Endothelial cell of umbilical vein (primary cell): Measurements from ENCODE around the gene NPLOC4. TPM values are rescaled to one million over a fixed set of nuclear protein-coding genes. Genes with fewer than 3 reads are reported as not detected.

ENCODE experiments used
- BruUV-seq: library from RNA; stranded (reverse); fragments of 400-500 nt; replicated peaks from 2 replicates; lab custom pipeline; 2021; lab: Mats Ljungman, UMichigan
- CTCF ChIA-PET: fragments of 300-600, 350-600 bp; sonication (Branson Sonifier 250); formaldehyde crosslinking; loops from one replicate; lab custom pipeline; 2021; ENCODE audit warnings: antibody characterized with exemption, inconsistent platforms; lab: Charles Lee
- POLR2A ChIA-PET: fragments of 300-600, 350-600 bp; sonication (Branson Sonifier 250); formaldehyde crosslinking; loops from one replicate; lab custom pipeline; 2021; ENCODE audit warnings: antibody characterized with exemption, inconsistent platforms; lab: Charles Lee
- DNase-seq: peaks from one replicate; pipeline ENCODE4 v3.0.0-alpha.2; 2011; ENCODE audit warnings: low read depth, low spot score
- FAIRE-seq: peaks from 2 replicates; lab custom pipeline; 2011; peaks lifted over from hg19 to GRCh38; lab: Jason Lieb, UNC
- H2AFZ ChIP-seq: 2 replicates; pipeline ENCODE4 v1.6.0; 2012; ENCODE audit warnings: low read depth, low read length, control low read depth, inconsistent platforms
- H3K27ac ChIP-seq: 2 replicates; pipeline ENCODE4 v1.5.1; 2011; ENCODE audit warnings: low read depth, mild to moderate bottlenecking, control low read depth, low read length, moderate library complexity; ENCODE audit not compliant: insufficient read depth
- H3K27me3 ChIP-seq, 2 experiments: 2 replicates each; pipeline versions ENCODE4 v1.6.0 to v1.6.1; 2011; ENCODE audit warnings: low read length in 2 of 2, mixed read lengths in 1 of 2; ENCODE audit not compliant: control insufficient read depth in 2 of 2, insufficient read depth in 2 of 2
- H3K36me3 ChIP-seq, 2 experiments: 2 replicates in 1 of 2; 3 replicates in 1 of 2; pipeline ENCODE4 v1.5.1; 2011; ENCODE audit warnings: low read length in 2 of 2, mild to moderate bottlenecking in 1 of 2, moderate library complexity in 1 of 2; ENCODE audit not compliant: control insufficient read depth in 2 of 2, insufficient read depth in 2 of 2; ENCODE audit errors: extremely low read depth in 1 of 2
- H3K4me1 ChIP-seq: 3 replicates; pipeline ENCODE4 v1.5.1; 2011; ENCODE audit warnings: mild to moderate bottlenecking, low read length; ENCODE audit not compliant: control insufficient read depth, insufficient read depth; ENCODE audit errors: extremely low read depth
- H3K4me2 ChIP-seq: 2 replicates; pipeline ENCODE4 v1.6.1; 2011; ENCODE audit warnings: low read length, control low read depth, mixed read lengths; ENCODE audit not compliant: insufficient read depth
- H3K4me3 ChIP-seq, 3 experiments: fragments of 200-600 bp in 1 of 3; sonication (generic), shearing (Covaris generic) in 1 of 3; replicated peaks in 1 of 3; 2 replicates each; pipeline ENCODE4 v1.5.1; 2011 to 2016; ENCODE audit warnings: control low read depth in 3 of 3, low read length in 3 of 3, mild to moderate bottlenecking in 2 of 3, inconsistent platforms in 1 of 3, low read depth in 1 of 3, moderate library complexity in 1 of 3; ENCODE audit not compliant: insufficient read depth in 1 of 3
- H3K79me2 ChIP-seq: 2 replicates; pipeline ENCODE4 v1.6.0; 2012; ENCODE audit warnings: low read length, inconsistent platforms; ENCODE audit not compliant: control insufficient read depth, insufficient read depth
- H3K9ac ChIP-seq: replicated peaks from 2 replicates; pipeline ENCODE3; 2011; ENCODE audit warnings: low read length, control low read depth; ENCODE audit not compliant: insufficient read depth; ENCODE audit errors: extremely low read depth
- H3K9me1 ChIP-seq: replicated peaks from 3 replicates; pipeline ENCODE4 v1.6.0; 2011; ENCODE audit warnings: mild to moderate bottlenecking, low read length; ENCODE audit not compliant: control insufficient read depth, insufficient read depth; ENCODE audit errors: extremely low read depth
- H3K9me3 ChIP-seq: replicated peaks from 2 replicates; pipeline ENCODE4 v1.5.1; 2012; ENCODE audit warnings: low read length, inconsistent platforms; ENCODE audit not compliant: control insufficient read depth, insufficient read depth
- H4K20me1 ChIP-seq: replicated peaks from 2 replicates; pipeline ENCODE3; 2011; ENCODE audit warnings: mild to moderate bottlenecking, low read length; ENCODE audit not compliant: control insufficient read depth, insufficient read depth; ENCODE audit errors: extremely low read depth
- EZH2 ChIP-seq: IDR thresholded peaks from 2 replicates; pipeline ENCODE4 v1.6.1; 2012; ENCODE audit warnings: borderline replicate concordance, low read depth, mild to moderate bottlenecking, moderate library complexity, low read length, inconsistent platforms; ENCODE audit not compliant: severe bottlenecking
- FOS ChIP-seq: IDR thresholded peaks from 2 replicates; pipeline ENCODE4 v1.6.1; 2011; ENCODE audit warnings: mild to moderate bottlenecking, low read length, moderate library complexity, borderline replicate concordance; ENCODE audit not compliant: insufficient read depth
- GATA2 ChIP-seq: IDR thresholded peaks from 2 replicates; pipeline ENCODE4 v1.7.0; 2011; ENCODE audit warnings: low read depth, mild to moderate bottlenecking, moderate library complexity, mixed read lengths, low read length; ENCODE audit not compliant: insufficient read length, insufficient read depth
- JUN ChIP-seq: IDR thresholded peaks from 2 replicates; pipeline ENCODE4 v1.6.1; 2011; ENCODE audit warnings: borderline replicate concordance, low read depth; ENCODE audit not compliant: insufficient read length, insufficient read depth
- POLR2A ChIP-seq: IDR thresholded peaks from 2 replicates; pipeline ENCODE4 v1.6.1; 2012; ENCODE audit warnings: low read depth, mild to moderate bottlenecking, control low read depth, low read length
- POLR2AphosphoS5 ChIP-seq: IDR thresholded peaks from 2 replicates; pipeline ENCODE4 v1.6.1; 2012; ENCODE audit warnings: low read depth, mild to moderate bottlenecking, control low read depth, low read length, moderate library complexity; ENCODE audit not compliant: insufficient read depth
- dilution Hi-C: fragments of 300-500 bp; cut with MboI; formaldehyde crosslinking; loops from one replicate; pipeline ENCODE4 v1.15.0; 2019; ENCODE audit warnings: low sequenced_read_pairs; ENCODE audit not compliant: extremely low pct_ligation_motif_present
- intact Hi-C: fragments of 100-400 bp; cut with micrococcal nuclease; formaldehyde crosslinking; loops from one replicate; pipeline ENCODE4 v1.10.0; 2022
- polyA plus RNA-seq, 4 experiments: library from polyadenylated mRNA; depleted of rRNA in 3 of 4; stranded (reverse) in 3 of 4; unstranded in 1 of 4; fragments of >200 nt; gene quantifications; 2 replicates each; pipeline versions ENCODE4 v1.2.1 to v1.2.3, GENCODE V29; 2011 to 2012; ENCODE audit warnings: missing spikeins in 1 of 4
- total RNA-seq: library from RNA; stranded (reverse); gene quantifications from 2 replicates; pipeline ENCODE4 v1.2.3, GENCODE V29; 2021
- TF ChIP-seq, protein P1 (sequence below), 2 donors: IDR thresholded peaks; 1 replicate in 1 of 2; 2 replicates in 1 of 2; pipeline ENCODE4 v1.5.1; 2011; ENCODE audit warnings: low read length in 2 of 2, mild to moderate bottlenecking in 2 of 2, moderate library complexity in 2 of 2, control low read depth in 1 of 2, inconsistent platforms in 1 of 2, low read depth in 1 of 2; ENCODE audit not compliant: insufficient read depth in 1 of 2; ENCODE audit errors: extremely low read depth in 1 of 2

The NPLOC4 gene
- total and polyA plus RNA-seq, 2 donors (not counting 3 experiments of a cell fraction or from before 2014, with no cell fraction given), result 150 to 175 TPM

DNA sequence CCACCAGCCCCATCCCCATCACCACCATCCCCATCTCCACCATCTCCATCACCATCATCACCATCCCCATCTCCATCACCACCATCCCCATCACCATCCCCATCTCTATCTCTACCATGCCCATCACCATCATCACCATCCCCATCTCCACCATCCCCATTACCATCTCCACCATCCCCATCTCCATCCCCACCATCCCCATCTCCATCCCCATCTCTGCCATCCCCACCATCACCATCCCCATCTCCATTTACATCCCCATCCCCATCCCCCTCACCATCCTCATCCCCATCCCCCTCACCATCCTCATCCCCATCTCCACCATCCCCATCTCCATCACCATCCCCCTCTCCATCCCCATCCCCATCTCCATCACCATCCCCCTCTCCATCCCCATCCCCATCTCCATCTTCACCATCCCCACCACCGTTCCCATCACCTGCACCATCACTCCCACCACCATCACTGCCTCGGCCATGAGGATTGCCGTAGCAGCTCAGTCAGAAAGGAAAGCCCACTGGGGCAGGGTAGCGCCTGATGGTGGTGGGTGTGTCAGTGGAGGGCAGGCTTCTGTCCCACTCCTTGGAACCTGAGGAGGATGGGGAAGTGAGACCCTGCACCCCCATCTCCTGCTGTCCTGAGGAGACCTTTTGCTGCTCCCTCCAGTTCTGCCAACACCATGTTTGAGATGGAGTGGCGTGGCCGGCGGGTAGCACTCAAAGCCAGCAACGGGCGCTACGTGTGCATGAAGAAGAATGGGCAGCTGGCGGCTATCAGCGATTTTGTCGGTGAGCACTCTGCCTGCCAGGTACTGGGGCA lies 101.2 kb downstream of the NPLOC4 start:
- Histone ChIP-seq H3K4me2 (no peak overlapping the region), H3K4me1 (peaks cover 3% of the 10 kb centered on the region), H3K9ac (no peak overlapping the region), H3K27ac (no peak overlapping the region), H4K20me1 (no peaks in the 10 kb centered on the region), H3K9me3 (no peaks in the 10 kb centered on the region), H3K79me2 (no peaks in the 10 kb centered on the region), H3K4me3 (no peak overlapping the region), H2AFZ (no peak overlapping the region), H3K27me3 (peaks cover 5 to 18% of the 10 kb centered on the region in 2 experiments), H3K36me3 (peaks cover 0 to 7% of the 10 kb centered on the region in 2 experiments), H3K9me1 (no peaks in the 10 kb centered on the region)
- ChIA-PET CTCF (interaction anchor here (1.1 to 1.5 kb wide), 3 partner anchors 16 to 280 kb away, joined by 4 to 5 read pairs (median 4); partner anchors contain the start of gene FAAP100), POLR2A (interaction anchor here (0.6 kb wide), 1 partner anchor 190 kb away, joined by 3 read pairs; no protein-coding TSS in a partner anchor)
- no peak for DNase-seq
- no TSS peak for BruUV-seq
- TF ChIP-seq EZH2 (no peak), POLR2A (no peak), GATA2 (no peak), POLR2AphosphoS5 (no peak), FOS (no peak), JUN (no peak)
- TF ChIP-seq, protein P1, sequence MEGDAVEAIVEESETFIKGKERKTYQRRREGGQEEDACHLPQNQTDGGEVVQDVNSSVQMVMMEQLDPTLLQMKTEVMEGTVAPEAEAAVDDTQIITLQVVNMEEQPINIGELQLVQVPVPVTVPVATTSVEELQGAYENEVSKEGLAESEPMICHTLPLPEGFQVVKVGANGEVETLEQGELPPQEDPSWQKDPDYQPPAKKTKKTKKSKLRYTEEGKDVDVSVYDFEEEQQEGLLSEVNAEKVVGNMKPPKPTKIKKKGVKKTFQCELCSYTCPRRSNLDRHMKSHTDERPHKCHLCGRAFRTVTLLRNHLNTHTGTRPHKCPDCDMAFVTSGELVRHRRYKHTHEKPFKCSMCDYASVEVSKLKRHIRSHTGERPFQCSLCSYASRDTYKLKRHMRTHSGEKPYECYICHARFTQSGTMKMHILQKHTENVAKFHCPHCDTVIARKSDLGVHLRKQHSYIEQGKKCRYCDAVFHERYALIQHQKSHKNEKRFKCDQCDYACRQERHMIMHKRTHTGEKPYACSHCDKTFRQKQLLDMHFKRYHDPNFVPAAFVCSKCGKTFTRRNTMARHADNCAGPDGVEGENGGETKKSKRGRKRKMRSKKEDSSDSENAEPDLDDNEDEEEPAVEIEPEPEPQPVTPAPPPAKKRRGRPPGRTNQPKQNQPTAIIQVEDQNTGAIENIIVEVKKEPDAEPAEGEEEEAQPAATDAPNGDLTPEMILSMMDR (IDR thresholded peaks at IDR 0.05; ENCODE audit: extremely low read depth in 1 of 2, insufficient read depth in 1 of 2, low read depth in 1 of 2, low read length in 2 of 2), result no peak
- dilution Hi-C loops (no loop called here), intact Hi-C loops (no loop called here)
- no peak for FAIRE-seq
